Neural cell (in vitro differentiated cells): Measurements from ENCODE around the gene PCMTD2. TPM values are rescaled to one million over a fixed set of nuclear protein-coding genes. Genes with fewer than 3 reads are reported as not detected.

Experiments
- H2AFZ ChIP-seq: fragments of 200-600, 300-800 bp; sonication (generic), shearing (Covaris generic); 2 replicates; pipeline ENCODE4 v1.6.0; 2014; ENCODE audit warnings: low read depth, mild to moderate bottlenecking, antibody characterized with exemption, low read length, moderate library complexity
- H3F3A ChIP-seq: fragments of 200-600 bp; shearing (Covaris generic); 2 replicates; pipeline ENCODE4 v1.6.1; 2016; ENCODE audit warnings: mild to moderate bottlenecking, moderate library complexity, mixed read lengths, antibody characterized with exemption, low read length; ENCODE audit not compliant: insufficient read depth, poor library complexity, severe bottlenecking
- H3K27ac ChIP-seq: fragments of 200-600, 300-800 bp; sonication (generic), shearing (Covaris generic); 2 replicates; pipeline ENCODE4 v1.5.1; 2014; ENCODE audit warnings: mild to moderate bottlenecking, low read length, moderate library complexity
- H3K27me3 ChIP-seq: fragments of 300-800, 200-600 bp; sonication (generic), shearing (Covaris generic); 2 replicates; pipeline ENCODE4 v1.6.0; 2014; ENCODE audit warnings: mild to moderate bottlenecking, low read depth, low read length, moderate library complexity; ENCODE audit not compliant: insufficient read depth
- H3K36me3 ChIP-seq: fragments of 300-800, 200-600 bp; sonication (generic), shearing (Covaris generic); 2 replicates; pipeline ENCODE4 v1.5.1; 2014; ENCODE audit warnings: mild to moderate bottlenecking, antibody characterized with exemption, low read length, moderate library complexity; ENCODE audit not compliant: insufficient read depth
- H3K4me2 ChIP-seq: fragments of 300-800, 200-600 bp; sonication (generic), shearing (Covaris generic); 2 replicates; pipeline ENCODE4 v1.6.0; 2014; ENCODE audit warnings: mild to moderate bottlenecking, low read length
- H3K4me3 ChIP-seq: fragments of 300-800, 200-600 bp; sonication (generic), shearing (Covaris generic); 2 replicates; pipeline ENCODE4 v1.5.1; 2014; ENCODE audit warnings: mild to moderate bottlenecking, low read length, moderate library complexity
- H3K79me2 ChIP-seq: fragments of 200-600 bp; shearing (Covaris generic); replicated peaks from 2 replicates; pipeline ENCODE4 v1.6.0; 2014; ENCODE audit warnings: mild to moderate bottlenecking, low read length, moderate library complexity; ENCODE audit not compliant: insufficient read depth
- H3K9ac ChIP-seq: fragments of 300-800, 200-600 bp; sonication (generic), shearing (Covaris generic); 2 replicates; pipeline ENCODE4 v1.6.1; 2016; ENCODE audit warnings: mild to moderate bottlenecking, low read length, mixed read lengths
- H3K9me2 ChIP-seq: fragments of 200-600 bp; shearing (Covaris generic); 2 replicates; pipeline ENCODE4 v1.6.1; 2016; ENCODE audit warnings: mild to moderate bottlenecking, low read length, mixed read lengths; ENCODE audit not compliant: insufficient read depth
- H3K9me3 ChIP-seq: fragments of 200-600, 300-800 bp; sonication (generic), shearing (Covaris generic); 2 replicates; pipeline ENCODE4 v1.6.1; 2016; ENCODE audit warnings: mild to moderate bottlenecking, mixed run types, low read length, moderate library complexity, mixed read lengths
- H4K20me1 ChIP-seq: fragments of 200-600 bp; shearing (Covaris generic); 2 replicates; pipeline ENCODE4 v1.6.1; 2016; ENCODE audit warnings: mild to moderate bottlenecking, mixed run types; ENCODE audit not compliant: insufficient read depth
- EP300 ChIP-seq: fragments of 450-650 bp; conservative IDR thresholded peaks from 2 replicates; pipeline ENCODE4 v1.6.1; 2014; ENCODE audit warnings: antibody characterized with exemption, mild to moderate bottlenecking, moderate library complexity; ENCODE audit not compliant: poor library complexity, severe bottlenecking
- EZH2 ChIP-seq: fragments of 200-600, 300-800 bp; shearing (Covaris generic), sonication (generic); IDR thresholded peaks from 2 replicates; pipeline ENCODE4 v1.6.1; 2014; ENCODE audit warnings: antibody characterized with exemption, low read length, borderline replicate concordance, mild to moderate bottlenecking; ENCODE audit not compliant: insufficient read depth, poor library complexity, severe bottlenecking
- MXI1 ChIP-seq: fragments of 450-650 bp; conservative IDR thresholded peaks from 2 replicates; pipeline ENCODE4 v1.6.1; 2014; ENCODE audit warnings: antibody characterized with exemption, mild to moderate bottlenecking; ENCODE audit not compliant: poor library complexity, severe bottlenecking
- POLR2AphosphoS5 ChIP-seq: IDR thresholded peaks from 2 replicates; pipeline ENCODE4 v1.6.1; 2012
- RAD21 ChIP-seq: fragments of 450-650 bp; conservative IDR thresholded peaks from 2 replicates; pipeline ENCODE4 v1.6.1; 2014; ENCODE audit warnings: antibody characterized with exemption, mild to moderate bottlenecking, moderate library complexity
- SMC3 ChIP-seq: fragments of 450-650 bp; conservative IDR thresholded peaks from 2 replicates; pipeline ENCODE4 v1.6.1; 2014; ENCODE audit warnings: antibody characterized with exemption, mild to moderate bottlenecking, moderate library complexity; ENCODE audit not compliant: poor library complexity
- TAF1 ChIP-seq: IDR thresholded peaks from 2 replicates; pipeline ENCODE4 v1.6.1; 2012; ENCODE audit warnings: low read depth
- polyA plus RNA-seq: library from polyadenylated mRNA; depleted of rRNA; stranded (reverse); fragments of >200 nt; gene quantifications from 2 replicates; pipeline ENCODE4 v1.2.3, GENCODE V29; 2014
- TF ChIP-seq, protein P1 (sequence below): IDR thresholded peaks from 2 replicates; pipeline ENCODE4 v1.6.1; 2012; ENCODE audit warnings: borderline replicate concordance
- TF ChIP-seq, protein P2 (sequence below): fragments of 450-650 bp; IDR thresholded peaks from 2 replicates; pipeline ENCODE4 v1.5.1; 2014; ENCODE audit warnings: antibody characterized with exemption, mild to moderate bottlenecking, moderate library complexity; ENCODE audit not compliant: poor library complexity, severe bottlenecking

PCMTD2 gene
- polyA plus RNA-seq, 1 donor from 2014 or later = 270 TPM

DNA sequence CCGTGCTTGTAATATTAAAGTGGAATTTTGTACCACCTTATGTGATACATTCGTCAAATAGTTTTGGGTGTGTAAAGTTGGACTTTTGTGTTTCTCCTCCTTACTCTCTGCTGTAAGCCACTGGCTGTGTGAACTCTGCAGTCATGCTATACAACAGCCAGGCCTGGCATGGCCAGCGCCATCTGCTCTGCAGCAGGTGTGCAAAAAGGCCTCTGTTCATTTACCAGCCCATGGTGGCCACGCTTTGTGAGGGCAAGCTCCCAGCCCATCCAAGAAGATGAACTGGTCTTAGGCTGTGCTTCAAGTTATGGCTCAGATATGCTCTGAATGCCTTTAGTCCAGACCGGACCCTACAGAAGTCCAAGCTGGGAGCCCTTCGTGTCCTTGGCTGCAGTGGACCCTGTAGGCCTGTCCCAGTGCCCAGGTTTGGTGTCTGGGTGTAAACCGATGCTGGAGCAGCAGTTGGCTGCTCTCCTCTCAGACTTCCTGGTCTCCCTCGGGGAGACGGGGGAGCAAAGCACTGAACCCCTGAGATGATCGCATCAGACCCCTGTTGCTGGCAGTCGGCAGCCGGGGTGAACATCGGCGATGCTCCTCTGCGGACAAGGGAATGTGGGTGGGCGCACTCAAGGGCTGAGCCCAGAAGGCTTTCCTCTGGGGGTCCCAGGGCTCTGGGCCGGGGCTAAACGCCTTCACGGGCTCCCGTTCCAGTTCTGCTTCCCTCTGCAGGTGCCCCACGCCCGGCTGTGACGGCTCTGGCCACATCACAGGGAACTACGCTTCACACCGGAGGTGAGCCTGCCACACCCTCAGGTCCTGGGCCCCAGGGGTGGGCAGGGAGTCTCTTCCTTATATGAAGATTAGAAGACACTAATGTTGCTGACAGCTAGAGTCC, 28.6 kb upstream of the PCMTD2 start:
- Histone ChIP-seq H3K9me2 (no peaks in the 10 kb centered on the region), H3K9me3 (no peaks in the 10 kb centered on the region), H2AFZ (no peak overlapping the region), H4K20me1 (no peaks in the 10 kb centered on the region), H3K27ac (no peak overlapping the region), H3K4me3 (no peak overlapping the region), H3K4me2 (no peak overlapping the region), H3K79me2 (no peaks in the 10 kb centered on the region), H3F3A (no peaks in the 10 kb centered on the region), H3K27me3 (no peaks in the 10 kb centered on the region), H3K9ac (no peak overlapping the region), H3K36me3 (peaks cover 9% of the 10 kb centered on the region)
- no peak for TF ChIP-seq EP300
- TF ChIP-seq, protein P1, sequence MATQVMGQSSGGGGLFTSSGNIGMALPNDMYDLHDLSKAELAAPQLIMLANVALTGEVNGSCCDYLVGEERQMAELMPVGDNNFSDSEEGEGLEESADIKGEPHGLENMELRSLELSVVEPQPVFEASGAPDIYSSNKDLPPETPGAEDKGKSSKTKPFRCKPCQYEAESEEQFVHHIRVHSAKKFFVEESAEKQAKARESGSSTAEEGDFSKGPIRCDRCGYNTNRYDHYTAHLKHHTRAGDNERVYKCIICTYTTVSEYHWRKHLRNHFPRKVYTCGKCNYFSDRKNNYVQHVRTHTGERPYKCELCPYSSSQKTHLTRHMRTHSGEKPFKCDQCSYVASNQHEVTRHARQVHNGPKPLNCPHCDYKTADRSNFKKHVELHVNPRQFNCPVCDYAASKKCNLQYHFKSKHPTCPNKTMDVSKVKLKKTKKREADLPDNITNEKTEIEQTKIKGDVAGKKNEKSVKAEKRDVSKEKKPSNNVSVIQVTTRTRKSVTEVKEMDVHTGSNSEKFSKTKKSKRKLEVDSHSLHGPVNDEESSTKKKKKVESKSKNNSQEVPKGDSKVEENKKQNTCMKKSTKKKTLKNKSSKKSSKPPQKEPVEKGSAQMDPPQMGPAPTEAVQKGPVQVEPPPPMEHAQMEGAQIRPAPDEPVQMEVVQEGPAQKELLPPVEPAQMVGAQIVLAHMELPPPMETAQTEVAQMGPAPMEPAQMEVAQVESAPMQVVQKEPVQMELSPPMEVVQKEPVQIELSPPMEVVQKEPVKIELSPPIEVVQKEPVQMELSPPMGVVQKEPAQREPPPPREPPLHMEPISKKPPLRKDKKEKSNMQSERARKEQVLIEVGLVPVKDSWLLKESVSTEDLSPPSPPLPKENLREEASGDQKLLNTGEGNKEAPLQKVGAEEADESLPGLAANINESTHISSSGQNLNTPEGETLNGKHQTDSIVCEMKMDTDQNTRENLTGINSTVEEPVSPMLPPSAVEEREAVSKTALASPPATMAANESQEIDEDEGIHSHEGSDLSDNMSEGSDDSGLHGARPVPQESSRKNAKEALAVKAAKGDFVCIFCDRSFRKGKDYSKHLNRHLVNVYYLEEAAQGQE = no peak
- no peak for TF ChIP-seq TAF1
- TF ChIP-seq EZH2 = no peak
- TF ChIP-seq RAD21 = no peak
- TF ChIP-seq MXI1 = no peak
- TF ChIP-seq, protein P2, sequence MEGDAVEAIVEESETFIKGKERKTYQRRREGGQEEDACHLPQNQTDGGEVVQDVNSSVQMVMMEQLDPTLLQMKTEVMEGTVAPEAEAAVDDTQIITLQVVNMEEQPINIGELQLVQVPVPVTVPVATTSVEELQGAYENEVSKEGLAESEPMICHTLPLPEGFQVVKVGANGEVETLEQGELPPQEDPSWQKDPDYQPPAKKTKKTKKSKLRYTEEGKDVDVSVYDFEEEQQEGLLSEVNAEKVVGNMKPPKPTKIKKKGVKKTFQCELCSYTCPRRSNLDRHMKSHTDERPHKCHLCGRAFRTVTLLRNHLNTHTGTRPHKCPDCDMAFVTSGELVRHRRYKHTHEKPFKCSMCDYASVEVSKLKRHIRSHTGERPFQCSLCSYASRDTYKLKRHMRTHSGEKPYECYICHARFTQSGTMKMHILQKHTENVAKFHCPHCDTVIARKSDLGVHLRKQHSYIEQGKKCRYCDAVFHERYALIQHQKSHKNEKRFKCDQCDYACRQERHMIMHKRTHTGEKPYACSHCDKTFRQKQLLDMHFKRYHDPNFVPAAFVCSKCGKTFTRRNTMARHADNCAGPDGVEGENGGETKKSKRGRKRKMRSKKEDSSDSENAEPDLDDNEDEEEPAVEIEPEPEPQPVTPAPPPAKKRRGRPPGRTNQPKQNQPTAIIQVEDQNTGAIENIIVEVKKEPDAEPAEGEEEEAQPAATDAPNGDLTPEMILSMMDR = no peak
- TF ChIP-seq SMC3 = no peak
- no peak for TF ChIP-seq POLR2AphosphoS5

DNA sequence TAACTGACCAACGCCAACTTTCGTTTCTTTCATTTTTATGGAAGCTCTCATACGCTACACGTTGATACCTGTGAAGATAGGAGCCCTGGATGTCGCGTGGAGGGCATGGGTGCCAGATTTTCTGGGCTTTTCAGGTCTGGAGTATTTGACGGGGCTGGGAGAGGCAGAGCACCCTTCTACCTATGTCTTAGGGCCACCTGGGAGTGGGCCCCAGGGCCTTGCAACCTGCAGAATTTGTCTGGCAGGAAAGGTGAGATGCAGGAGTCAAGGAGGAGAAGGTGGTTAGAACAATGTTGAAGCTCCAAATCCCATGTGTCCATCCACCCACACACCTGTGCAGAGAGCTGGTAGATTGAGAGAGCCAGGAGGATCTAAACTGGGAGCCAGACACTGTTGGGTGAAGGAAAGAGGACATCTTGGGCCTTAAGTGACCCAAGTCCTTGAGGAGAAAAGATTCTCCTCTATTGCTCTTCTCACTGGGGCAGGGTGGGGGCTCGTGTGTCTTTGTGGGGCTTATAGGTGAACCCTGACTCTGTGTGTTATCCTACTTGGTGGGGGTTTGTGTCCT, 27.4 kb upstream of the PCMTD2 start:
- Histone ChIP-seq H3K4me3 (no peak overlapping the region), H3K9me2 (no peaks in the 10 kb centered on the region), H3K79me2 (no peaks in the 10 kb centered on the region), H3K4me2 (no peak overlapping the region), H3F3A (no peaks in the 10 kb centered on the region), H3K9ac (no peak overlapping the region), H3K27ac (no peak overlapping the region), H3K9me3 (no peaks in the 10 kb centered on the region), H4K20me1 (no peaks in the 10 kb centered on the region), H2AFZ (no peak overlapping the region), H3K36me3 (peaks cover 9% of the 10 kb centered on the region), H3K27me3 (no peaks in the 10 kb centered on the region)
- no peak for TF ChIP-seq POLR2AphosphoS5
- TF ChIP-seq, protein P2 = no peak
- TF ChIP-seq MXI1 = no peak
- no peak for TF ChIP-seq TAF1
- no peak for TF ChIP-seq RAD21
- no peak for TF ChIP-seq EP300
- TF ChIP-seq, protein P1 = no peak
- TF ChIP-seq SMC3 = no peak
